Stimulated activated naive B cell treated with anti-CD40 and anti-IgM and Interleukin-4, amounts not matched to agents 10 μg/mL and 1 μg/mL and 100 μg/mL, for 72 hours (primary cell): ENCODE measurements around the gene ADNP2.

Experiments
- ATAC-seq, 2 donors: fragments of 150-1000 bp; cut with Tn5 transposase; replicated peaks; 2 replicates each; pipeline ENCODE4 v1.10.0; 2021; ENCODE audit warnings: moderate library complexity in 1 of 2
- DNase-seq: peaks from one replicate; pipeline ENCODE4 v3.0.0; 2021
- H3K27ac Mint-ChIP-seq: one replicate; pipeline ENCODE4 v1.8.0; 2022; ENCODE audit warnings: mild to moderate bottlenecking, mixed read lengths
- H3K27me3 Mint-ChIP-seq, 2 donors: one replicate each; pipeline ENCODE4 v1.8.0; 2022; ENCODE audit warnings: mixed read lengths in 2 of 2
- H3K36me3 Mint-ChIP-seq, 2 donors: one replicate each; pipeline ENCODE4 v1.8.0; 2022; ENCODE audit warnings: mixed read lengths in 2 of 2, mild to moderate bottlenecking in 1 of 2
- H3K4me1 Mint-ChIP-seq, 2 donors: one replicate each; pipeline ENCODE4 v1.8.0; 2022; ENCODE audit warnings: mixed read lengths in 2 of 2, mild to moderate bottlenecking in 1 of 2
- H3K4me3 Mint-ChIP-seq, 2 donors: one replicate each; pipeline ENCODE4 v1.8.0; 2022; ENCODE audit warnings: mild to moderate bottlenecking in 2 of 2, mixed read lengths in 2 of 2, moderate library complexity in 1 of 2
- H3K9me3 Mint-ChIP-seq, 2 donors: one replicate each; pipeline ENCODE4 v1.8.0; 2022; ENCODE audit warnings: mixed read lengths in 2 of 2, mild to moderate bottlenecking in 1 of 2

The ADNP2 gene

GRCh38 chr18:80166240-80166639 is 57.2 kb downstream of the ADNP2 start:
- ATAC-seq (no peak), DNase-seq (no peak)
- H3K27ac Mint-ChIP-seq, result no peak overlapping the region
- H3K36me3 Mint-ChIP-seq, result peaks cover 9 to 10% of the 10 kb centered on the region in 2 donors
- H3K9me3 Mint-ChIP-seq, result peaks cover 11 to 19% of the 10 kb centered on the region in 2 donors
- H3K27me3 Mint-ChIP-seq, result peaks cover 22 to 42% of the 10 kb centered on the region in 2 donors
- peaks cover 2 to 3% of the 10 kb centered on the region in 2 donors for H3K4me1 Mint-ChIP-seq
- H3K4me3 Mint-ChIP-seq, result no peak overlapping the region

- Mint-ChIP-seq H3K27ac (no peak overlapping the region), H3K4me3 (no peak overlapping the region), H3K27me3 (peaks cover 26 to 47% of the 10 kb centered on the region in 2 donors), H3K4me1 (peaks cover 5 to 8% of the 10 kb centered on the region in 2 donors), H3K9me3 (peaks cover 11 to 19% of the 10 kb centered on the region in 2 donors), H3K36me3 (peaks cover 9 to 10% of the 10 kb centered on the region in 2 donors)
- DNase-seq (no peak), ATAC-seq (no peak)
Observed at GRCh38 chr18:80166725-80167124, 57.7 kb downstream of the ADNP2 start.

DNA sequence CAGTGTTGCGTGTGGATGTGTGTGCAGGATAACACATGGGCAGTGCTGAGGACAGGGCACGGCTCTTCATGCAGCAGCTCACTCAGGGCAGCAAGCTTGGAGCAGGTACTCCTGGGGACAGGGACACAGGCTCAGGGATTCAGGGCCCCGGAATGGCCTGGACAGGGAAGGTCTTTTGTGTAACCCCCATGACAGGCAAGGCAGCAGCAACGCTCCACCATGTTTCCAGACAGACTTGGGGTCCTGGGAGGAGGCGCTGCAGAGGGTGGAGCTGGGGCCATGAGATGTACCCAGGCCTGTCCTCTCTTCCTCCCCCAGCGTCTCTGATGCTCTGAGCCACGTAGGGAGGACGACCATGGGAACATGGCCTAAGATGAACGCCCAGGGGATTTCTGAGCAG is 58.3 kb downstream of the ADNP2 start:
- Mint-ChIP-seq H3K27ac (no peak overlapping the region), H3K27me3 (peaks cover 32 to 49% of the 10 kb centered on the region in 2 donors)

DNA sequence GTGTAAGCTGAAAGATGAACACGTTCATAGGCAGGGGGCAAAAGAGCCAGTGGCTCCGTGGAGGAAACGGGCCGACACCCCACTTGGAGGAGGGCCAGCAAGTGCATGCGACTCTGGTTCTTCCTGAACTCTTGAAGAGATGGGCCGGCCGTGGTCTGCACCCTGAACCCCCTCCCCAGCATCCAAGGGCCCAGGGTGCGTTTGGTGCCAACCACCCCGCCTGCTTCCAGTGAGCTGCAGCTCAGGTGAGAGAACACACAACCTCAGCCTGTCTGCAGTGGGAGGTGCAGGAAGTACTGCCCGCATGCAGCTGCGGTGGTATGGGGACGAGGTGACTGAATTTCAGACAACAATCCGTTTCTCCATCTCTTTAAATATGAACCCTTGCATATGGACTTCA is 58.9 kb downstream of the ADNP2 start:
- H3K27ac Mint-ChIP-seq, result no peak overlapping the region
- no peak overlapping the region for H3K4me3 Mint-ChIP-seq
- peaks cover 11 to 19% of the 10 kb centered on the region in 2 donors for H3K9me3 Mint-ChIP-seq
- ATAC-seq (no peak), DNase-seq (no peak)
- H3K27me3 Mint-ChIP-seq, result peaks cover 38 to 44% of the 10 kb centered on the region in 2 donors
- H3K4me1 Mint-ChIP-seq, result peaks cover 5 to 9% of the 10 kb centered on the region in 2 donors
- peaks cover 5 to 7% of the 10 kb centered on the region in 2 donors for H3K36me3 Mint-ChIP-seq

More for the DNA sequence above, 58.3 kb downstream of the ADNP2 start:
- peaks cover 11 to 19% of the 10 kb centered on the region in 2 donors for H3K9me3 Mint-ChIP-seq
- no peak for DNase-seq
- H3K4me1 Mint-ChIP-seq, result peaks cover 5 to 9% of the 10 kb centered on the region in 2 donors
- H3K4me3 Mint-ChIP-seq, result no peak overlapping the region
- H3K36me3 Mint-ChIP-seq, result peaks cover 9 to 10% of the 10 kb centered on the region in 2 donors
- ATAC-seq, result no peak

DNA sequence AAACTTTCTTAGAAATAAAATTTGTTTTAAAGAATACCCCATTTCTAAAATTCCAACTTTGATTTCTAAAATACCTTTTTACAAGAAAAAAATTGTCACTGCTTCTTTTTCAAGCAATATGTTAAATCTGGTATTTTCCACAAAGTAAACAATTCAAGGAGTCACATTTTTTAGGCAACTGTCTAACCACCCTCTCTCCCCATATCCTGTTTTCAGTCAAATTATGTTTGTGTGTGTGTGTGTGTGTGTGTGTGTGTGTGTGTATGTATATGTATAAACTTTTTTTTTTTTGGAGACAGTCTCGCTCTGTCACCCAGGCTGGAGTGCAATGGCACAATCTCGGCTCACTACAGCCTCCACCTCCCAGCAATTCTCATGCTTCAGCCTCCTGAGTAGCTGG is 59.3 kb downstream of the ADNP2 start:
- ATAC-seq, result no peak
- no peak for DNase-seq
- Mint-ChIP-seq H3K9me3 (peaks cover 11 to 18% of the 10 kb centered on the region in 2 donors), H3K4me3 (no peak overlapping the region), H3K4me1 (peaks cover 5 to 9% of the 10 kb centered on the region in 2 donors), H3K36me3 (peaks cover 5% of the 10 kb centered on the region in 2 donors), H3K27me3 (peaks cover 40 to 42% of the 10 kb centered on the region in 2 donors), H3K27ac (no peak overlapping the region)

- no peak overlapping the region for H3K27ac Mint-ChIP-seq
Observed at GRCh38 chr18:80168982-80169381, 59.9 kb downstream of the ADNP2 start.

DNA sequence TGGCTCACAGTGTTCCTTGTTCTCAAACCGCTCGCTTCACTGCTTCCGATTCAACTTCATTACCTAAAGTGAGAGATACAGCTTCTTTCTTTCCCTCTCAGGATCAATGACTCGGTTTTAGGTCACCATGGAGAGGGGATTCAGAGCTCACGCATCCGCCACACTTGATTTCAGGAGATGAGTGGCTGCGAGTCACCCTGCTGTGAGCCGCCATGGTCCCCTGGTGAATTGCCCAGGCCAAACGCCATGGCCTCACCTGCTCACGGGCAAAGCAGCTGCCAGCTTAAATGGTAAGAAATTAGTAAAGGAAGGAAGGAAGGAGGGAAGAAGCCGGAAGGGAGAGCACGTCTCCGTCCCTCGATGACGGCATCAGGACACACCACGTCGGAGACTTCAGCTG is 60.5 kb downstream of the ADNP2 start:
- Mint-ChIP-seq H3K4me1 (peaks cover 5 to 9% of the 10 kb centered on the region in 2 donors), H3K36me3 (peaks cover 0 to 2% of the 10 kb centered on the region in 2 donors), H3K27ac (no peak overlapping the region), H3K9me3 (peaks cover 5 to 11% of the 10 kb centered on the region in 2 donors), H3K4me3 (no peak overlapping the region), H3K27me3 (peaks cover 41 to 52% of the 10 kb centered on the region in 2 donors)
- ATAC-seq, result no peak
- DNase-seq, result no peak

More at GRCh38 chr18:80168982-80169381, 59.9 kb downstream of the ADNP2 start:
- ATAC-seq (no peak), DNase-seq (no peak)
- peaks cover 5 to 9% of the 10 kb centered on the region in 2 donors for H3K4me1 Mint-ChIP-seq
- no peak overlapping the region for H3K4me3 Mint-ChIP-seq
- peaks cover 37 to 46% of the 10 kb centered on the region in 2 donors for H3K27me3 Mint-ChIP-seq
- peaks cover 11 to 17% of the 10 kb centered on the region in 2 donors for H3K9me3 Mint-ChIP-seq
- H3K36me3 Mint-ChIP-seq, result peaks cover 3 to 5% of the 10 kb centered on the region in 2 donors

DNA sequence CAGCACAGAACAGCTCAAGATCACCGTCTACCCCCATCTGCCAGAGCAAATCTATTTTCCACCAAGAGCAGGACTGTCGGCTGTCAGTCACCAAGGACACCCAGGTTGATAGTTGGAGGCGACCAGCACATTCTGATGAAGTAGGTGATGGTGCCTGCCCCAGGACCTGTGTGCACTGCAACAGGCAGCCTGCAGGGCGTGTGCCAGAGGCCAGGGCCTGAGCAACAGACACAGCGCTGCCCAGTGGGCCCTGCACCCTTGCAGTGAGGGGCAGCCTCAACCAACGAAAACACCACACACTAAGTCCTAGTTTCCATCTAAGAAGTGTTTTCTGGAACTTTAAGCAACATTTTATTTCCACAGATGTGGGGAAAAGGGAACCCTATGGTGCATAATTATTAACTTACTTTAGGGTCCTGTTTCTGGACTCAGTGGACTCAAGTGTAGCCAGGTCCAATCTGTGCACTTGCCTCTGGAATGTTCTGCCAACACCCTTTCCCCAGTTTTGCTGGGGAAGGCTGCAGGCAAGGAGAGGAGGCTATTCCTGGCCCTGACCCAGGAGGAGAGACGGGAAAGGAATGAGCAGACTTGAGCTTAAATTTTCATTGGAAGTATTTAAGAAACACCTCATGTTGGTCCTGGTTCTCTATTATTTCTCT is 61.5 kb downstream of the ADNP2 start:
- Mint-ChIP-seq H3K9me3 (peaks cover 4 to 9% of the 10 kb centered on the region in 2 donors), H3K4me3 (no peak overlapping the region), H3K4me1 (peaks cover 5 to 9% of the 10 kb centered on the region in 2 donors), H3K36me3 (no peaks in the 10 kb centered on the region), H3K27me3 (peaks cover 48 to 61% of the 10 kb centered on the region in 2 donors), H3K27ac (no peak overlapping the region)
- DNase-seq (no peak), ATAC-seq (no peak)

DNA sequence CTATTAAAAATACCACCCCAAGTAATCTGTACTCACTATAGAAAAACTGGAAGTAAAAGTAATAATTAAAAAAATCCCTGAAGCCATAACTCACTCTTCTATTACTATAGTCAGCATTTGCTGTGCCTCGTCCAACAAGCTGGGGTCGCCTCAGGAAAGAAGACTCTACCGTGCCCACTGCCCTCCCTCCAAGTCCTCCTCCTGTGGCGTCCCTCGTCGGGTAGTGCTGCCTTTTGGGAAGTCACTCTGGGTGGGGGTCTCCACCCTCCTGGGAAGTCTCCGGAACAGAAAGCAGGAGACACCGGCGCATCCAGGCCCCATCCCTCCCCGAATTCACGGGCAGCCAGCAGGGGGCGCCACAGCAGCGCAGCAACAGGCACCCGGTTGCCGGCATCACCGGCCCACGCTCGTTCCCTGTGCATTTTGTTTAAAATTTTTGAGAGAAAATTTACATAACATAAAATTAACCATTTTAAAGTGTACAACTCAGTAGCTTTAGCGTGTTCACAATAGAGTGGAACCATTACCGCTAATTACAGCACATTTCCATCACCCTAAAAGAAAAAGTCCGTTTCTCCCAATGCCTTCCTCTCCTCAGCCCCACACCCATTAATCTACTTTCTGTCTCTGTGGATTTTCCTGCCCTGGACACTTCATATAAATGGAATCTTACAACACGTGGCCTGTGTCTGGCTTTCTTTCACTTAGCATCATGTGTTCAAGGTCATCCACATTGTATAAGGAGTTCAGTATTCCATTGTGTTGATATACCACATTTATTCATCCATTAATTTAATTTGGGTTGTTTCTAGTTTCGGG is 62.2 kb downstream of the ADNP2 start:
- no peaks in the 10 kb centered on the region for H3K36me3 Mint-ChIP-seq
- ATAC-seq (peak; percentile 43 to 56), DNase-seq (no peak)
- H3K9me3 Mint-ChIP-seq, result peaks cover under 1 to 5% of the 10 kb centered on the region in 2 donors
- H3K4me1 Mint-ChIP-seq, result peaks cover 5 to 9% of the 10 kb centered on the region in 2 donors
- no peak overlapping the region for H3K4me3 Mint-ChIP-seq
- no peak overlapping the region for H3K27ac Mint-ChIP-seq
- H3K27me3 Mint-ChIP-seq, result peaks cover 45 to 64% of the 10 kb centered on the region in 2 donors

DNA sequence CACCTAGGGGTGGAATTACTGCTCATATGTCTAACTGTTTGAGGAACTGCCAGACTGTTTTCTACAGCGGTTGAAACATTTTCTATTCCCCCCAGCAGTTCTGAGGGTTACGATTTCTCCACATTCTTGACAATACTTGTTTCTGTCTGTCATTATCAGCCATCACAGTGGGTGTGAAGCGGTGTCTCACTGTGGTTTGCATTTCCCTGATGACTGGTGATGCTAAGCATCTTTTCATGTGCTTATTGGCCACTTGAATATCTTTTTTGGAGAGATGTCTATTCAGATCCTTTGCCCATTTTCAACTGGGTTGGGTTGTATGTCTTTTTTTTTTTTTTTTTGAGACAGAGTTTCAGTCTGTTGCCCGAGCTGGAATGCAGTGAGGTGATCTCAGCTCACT is 63.0 kb downstream of the ADNP2 start:
- ATAC-seq (no peak), DNase-seq (no peak)
- Mint-ChIP-seq H3K27me3 (peaks cover 49 to 72% of the 10 kb centered on the region in 2 donors), H3K4me1 (peaks cover 5 to 9% of the 10 kb centered on the region in 2 donors), H3K36me3 (no peaks in the 10 kb centered on the region), H3K4me3 (no peak overlapping the region), H3K27ac (no peak overlapping the region), H3K9me3 (peaks cover under 1% of the 10 kb centered on the region in 2 donors)

DNA sequence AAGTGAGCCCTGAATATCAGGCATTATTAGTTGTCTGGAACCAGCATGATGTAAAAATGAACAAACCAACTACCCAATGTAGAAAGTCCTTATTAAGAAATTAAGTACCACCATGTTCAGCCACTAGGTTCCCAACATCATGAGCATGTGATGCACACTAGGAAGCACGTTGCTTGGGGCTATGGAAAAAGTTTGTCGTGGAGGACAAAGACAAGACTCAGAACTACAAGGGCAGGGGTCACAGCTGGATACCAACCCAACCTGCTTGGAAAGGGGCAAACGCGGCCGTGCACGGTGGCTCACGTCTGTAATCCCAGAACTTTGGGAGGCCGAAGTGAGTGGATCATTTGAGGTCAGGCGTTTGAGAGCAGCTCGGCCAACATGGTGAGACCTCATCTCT is 64.0 kb downstream of the ADNP2 start:
- Mint-ChIP-seq H3K27ac (no peak overlapping the region), H3K4me1 (peaks cover 5 to 9% of the 10 kb centered on the region in 2 donors)

GRCh38 chr18:80175451-80176204 is 66.6 kb downstream of the ADNP2 start:
- DNase-seq (no peak), ATAC-seq (no peak)
- Mint-ChIP-seq H3K4me1 (peaks cover 7 to 9% of the 10 kb centered on the region in 2 donors), H3K27ac (no peak overlapping the region), H3K27me3 (peaks cover 45 to 73% of the 10 kb centered on the region in 2 donors), H3K36me3 (no peaks in the 10 kb centered on the region), H3K4me3 (no peak overlapping the region), H3K9me3 (peaks cover 0 to 5% of the 10 kb centered on the region in 2 donors)

More for the DNA sequence above, 64.0 kb downstream of the ADNP2 start:
- peaks cover 0 to 5% of the 10 kb centered on the region in 2 donors for H3K9me3 Mint-ChIP-seq
- H3K4me3 Mint-ChIP-seq, result no peak overlapping the region
- H3K27me3 Mint-ChIP-seq, result peaks cover 51 to 78% of the 10 kb centered on the region in 2 donors
- ATAC-seq (no peak), DNase-seq (no peak)
- no peaks in the 10 kb centered on the region for H3K36me3 Mint-ChIP-seq

DNA sequence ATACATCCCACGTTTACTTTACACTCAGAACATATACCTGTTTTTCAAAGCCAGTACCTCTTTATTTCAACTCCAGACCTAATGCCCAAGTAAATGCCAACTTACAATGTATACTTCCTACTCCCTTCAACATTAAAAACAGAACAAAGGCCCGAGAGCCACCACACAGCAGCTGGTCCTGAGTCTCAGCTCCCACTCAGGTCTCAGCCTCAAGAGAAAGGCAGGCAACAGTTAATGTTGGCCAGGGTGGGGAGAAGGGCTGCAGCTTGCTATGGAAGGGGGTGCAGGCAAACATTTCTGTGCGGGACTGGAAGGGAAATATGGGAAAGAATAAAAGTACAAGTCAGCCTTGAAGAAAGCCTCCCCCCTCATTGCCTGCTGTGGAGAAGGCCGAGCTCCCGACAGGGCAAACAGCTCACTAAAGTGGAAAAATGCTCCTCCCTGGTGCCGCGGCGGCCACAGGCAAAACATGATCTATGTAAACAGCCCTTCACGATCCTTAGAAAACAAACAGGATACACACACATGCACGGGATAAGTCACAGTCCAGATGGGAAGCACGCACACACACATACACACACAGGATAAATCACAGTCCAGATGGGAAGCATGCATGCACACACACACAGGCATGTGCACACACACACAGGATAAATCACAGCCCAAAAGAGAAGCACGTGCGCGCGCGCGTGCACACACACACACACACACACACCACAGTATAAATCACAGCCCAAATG is 67.4 kb downstream of the ADNP2 start:
- Mint-ChIP-seq H3K9me3 (peaks cover 0 to 5% of the 10 kb centered on the region in 2 donors), H3K36me3 (no peaks in the 10 kb centered on the region), H3K27me3 (peaks cover 42 to 67% of the 10 kb centered on the region in 2 donors), H3K4me3 (no peak overlapping the region), H3K4me1 (peaks cover 3 to 5% of the 10 kb centered on the region in 2 donors), H3K27ac (no peak overlapping the region)
- DNase-seq, result no peak
- no peak for ATAC-seq
